Measurements from ENCODE around the gene CHRD.
A peak's percentile ranks its signal among the peaks of the same experiment; 100 is the strongest.
"Not testable (repeated sequence)": the region's sequence is repeated elsewhere in the genome, so short reads cannot be mapped to it uniquely, and the experiment has no call there.

The CHRD gene

GRCh38 chr3:184379358-184380184 is at the start of gene CHRD:
CHRD (plus strand) TSS chr3:184380054; CDS start chr3:184380319, 265 bp downstream.
- no peaks in the 10 kb centered on the region for H3K9me3 Mint-ChIP-seq
- no peak within 1 kb of the TSS for H3K27ac Mint-ChIP-seq
- peaks cover 9% of the 10 kb centered on the region for H3K4me1 Mint-ChIP-seq
- H3K36me3 Mint-ChIP-seq: no peaks in the 10 kb centered on the region
- peaks cover 27% of the 10 kb centered on the region for H3K27me3 Mint-ChIP-seq
- peak within 1 kb of the TSS; percentile 82 for H3K4me3 Mint-ChIP-seq

GRCh38 chr3:184332370-184333090 is 47.3 kb upstream of the CHRD start:
- Mint-ChIP-seq H3K27ac (peak overlapping the region; percentile 25), H3K4me3 (no peak overlapping the region), H3K27me3 (no peaks in the 10 kb centered on the region), H3K4me1 (peaks cover 48% of the 10 kb centered on the region), H3K36me3 (peaks cover 23% of the 10 kb centered on the region), H3K9me3 (no peaks in the 10 kb centered on the region)

GRCh38 chr3:184333190-184333589 is 46.7 kb upstream of the CHRD start:
- H3K4me3 Mint-ChIP-seq: no peak overlapping the region
- H3K4me1 Mint-ChIP-seq: peaks cover 54% of the 10 kb centered on the region
- no peaks in the 10 kb centered on the region for H3K27me3 Mint-ChIP-seq
- no peaks in the 10 kb centered on the region for H3K9me3 Mint-ChIP-seq
- peak overlapping the region; percentile 25 for H3K27ac Mint-ChIP-seq
- H3K36me3 Mint-ChIP-seq: peaks cover 23% of the 10 kb centered on the region

GRCh38 chr3:184333700-184334099 is 46.2 kb upstream of the CHRD start:
- Mint-ChIP-seq H3K9me3 (no peaks in the 10 kb centered on the region), H3K27me3 (no peaks in the 10 kb centered on the region), H3K4me3 (no peak overlapping the region), H3K27ac (peak overlapping the region; percentile 25), H3K4me1 (peaks cover 54% of the 10 kb centered on the region), H3K36me3 (peaks cover 21% of the 10 kb centered on the region)

- Mint-ChIP-seq H3K4me3 (peak overlapping the region; percentile 63), H3K4me1 (peaks cover 54% of the 10 kb centered on the region), H3K27me3 (no peaks in the 10 kb centered on the region), H3K9me3 (no peaks in the 10 kb centered on the region), H3K36me3 (peaks cover 15% of the 10 kb centered on the region), H3K27ac (peak overlapping the region; percentile 25)
These were observed 45.2 kb upstream of the CHRD start for GRCh38 chr3:184334470-184335158.

- peak overlapping the region; percentile 92 for H3K4me3 Mint-ChIP-seq
- H3K36me3 Mint-ChIP-seq: peaks cover 14% of the 10 kb centered on the region
- H3K9me3 Mint-ChIP-seq: no peaks in the 10 kb centered on the region
- H3K27me3 Mint-ChIP-seq: no peaks in the 10 kb centered on the region
- peak overlapping the region; percentile 59 for H3K27ac Mint-ChIP-seq
- H3K4me1 Mint-ChIP-seq: peaks cover 54% of the 10 kb centered on the region
These were observed 44.6 kb upstream of the CHRD start for GRCh38 chr3:184335291-184335660.

- Mint-ChIP-seq H3K27me3 (no peaks in the 10 kb centered on the region), H3K4me1 (peaks cover 54% of the 10 kb centered on the region), H3K36me3 (peaks cover 12% of the 10 kb centered on the region), H3K9me3 (no peaks in the 10 kb centered on the region), H3K4me3 (peak overlapping the region; percentile 92), H3K27ac (peak overlapping the region; percentile 86)
These were observed 44.0 kb upstream of the CHRD start for GRCh38 chr3:184335661-184336546.

- H3K36me3 Mint-ChIP-seq: peaks cover 8% of the 10 kb centered on the region
- peaks cover 51% of the 10 kb centered on the region for H3K4me1 Mint-ChIP-seq
- peak overlapping the region; percentile 86 for H3K27ac Mint-ChIP-seq
- no peaks in the 10 kb centered on the region for H3K9me3 Mint-ChIP-seq
- H3K4me3 Mint-ChIP-seq: peak overlapping the region; percentile 92
- no peaks in the 10 kb centered on the region for H3K27me3 Mint-ChIP-seq
These were observed 43.1 kb upstream of the CHRD start for GRCh38 chr3:184336547-184337398.

GRCh38 chr3:184337399-184337714 is 42.5 kb upstream of the CHRD start, which contains the start of gene FAM131A:
FAM131A (plus strand) TSS chr3:184337600; CDS start chr3:184337631, 31 bp downstream.
- no peaks in the 10 kb centered on the region for H3K27me3 Mint-ChIP-seq
- H3K27ac Mint-ChIP-seq: peak within 1 kb of the TSS; percentile 86
- peaks cover 8% of the 10 kb centered on the region for H3K36me3 Mint-ChIP-seq
- peak within 1 kb of the TSS; percentile 92 for H3K4me3 Mint-ChIP-seq
- H3K9me3 Mint-ChIP-seq: no peaks in the 10 kb centered on the region
- H3K4me1 Mint-ChIP-seq: peaks cover 49% of the 10 kb centered on the region

- H3K27ac Mint-ChIP-seq: no peak overlapping the region
- no peaks in the 10 kb centered on the region for H3K9me3 Mint-ChIP-seq
- H3K4me3 Mint-ChIP-seq: peak overlapping the region; percentile 13
- peaks cover 4% of the 10 kb centered on the region for H3K36me3 Mint-ChIP-seq
- peaks cover 43% of the 10 kb centered on the region for H3K4me1 Mint-ChIP-seq
- no peaks in the 10 kb centered on the region for H3K27me3 Mint-ChIP-seq
These were observed 41.9 kb upstream of the CHRD start for GRCh38 chr3:184337981-184338380.

GRCh38 chr3:184338511-184338945 is 41.3 kb upstream of the CHRD start:
- Mint-ChIP-seq H3K4me3 (no peak overlapping the region), H3K9me3 (no peaks in the 10 kb centered on the region), H3K27me3 (no peaks in the 10 kb centered on the region), H3K4me1 (peaks cover 37% of the 10 kb centered on the region), H3K36me3 (peaks cover 3% of the 10 kb centered on the region), H3K27ac (no peak overlapping the region)

GRCh38 chr3:184339001-184339400 is 40.9 kb upstream of the CHRD start:
- Mint-ChIP-seq H3K4me3 (no peak overlapping the region), H3K36me3 (peaks cover 3% of the 10 kb centered on the region), H3K27me3 (no peaks in the 10 kb centered on the region), H3K27ac (no peak overlapping the region), H3K9me3 (no peaks in the 10 kb centered on the region), H3K4me1 (peaks cover 33% of the 10 kb centered on the region)

- not testable (repeated sequence) for H3K36me3 Mint-ChIP-seq, H3K27ac Mint-ChIP-seq, H3K9me3 Mint-ChIP-seq, H3K4me3 Mint-ChIP-seq, H3K27me3 Mint-ChIP-seq
- H3K4me1 Mint-ChIP-seq: peaks cover 27% of the 10 kb centered on the region
These were observed 40.3 kb upstream of the CHRD start for GRCh38 chr3:184339451-184340135.

GRCh38 chr3:184341925-184342324 is 37.9 kb upstream of the CHRD start:
- Mint-ChIP-seq H3K27ac (no peak overlapping the region), H3K27me3 (no peaks in the 10 kb centered on the region), H3K4me3 (no peak overlapping the region), H3K36me3 (peaks cover 2% of the 10 kb centered on the region), H3K4me1 (peaks cover 13% of the 10 kb centered on the region), H3K9me3 (no peaks in the 10 kb centered on the region)

Measured in activated naive CD4-positive, alpha-beta T cell treated with anti-CD3 and anti-CD28 coated beads, Interleukin-2, amount 50 U/mL, for 24 hours (primary cell).